ENCODE measurements around the gene KCNH2. TPM values are rescaled to one million over a fixed set of nuclear protein-coding genes. Genes with fewer than 3 reads are reported as not detected.

The KCNH2 gene
- total and polyA plus RNA-seq, 2 experiments from 2014 or later = 2.6 to 14.7 TPM

- Histone ChIP-seq H3K9me2 (ENCODE audit: insufficient read depth) (no peaks in the 10 kb centered on the region), H3K27me3 (ENCODE audit: insufficient read depth) (no peaks in the 10 kb centered on the region), H3K4me2 (no peak overlapping the region), H4K20me1 (replicated peaks; ENCODE audit: insufficient read depth) (no peaks in the 10 kb centered on the region), H3K27ac (ENCODE audit: low read depth) (no peak overlapping the region), H3K36me3 (ENCODE audit: insufficient read depth) (no peaks in the 10 kb centered on the region), H2AFZ (no peak overlapping the region), H3K4me1 (ENCODE audit: insufficient read depth) (no peaks in the 10 kb centered on the region), H3F3A (replicated peaks; ENCODE audit: low read depth) (no peaks in the 10 kb centered on the region), H3K4me3 (no peak overlapping the region), H3K79me2 (replicated peaks; ENCODE audit: insufficient read depth) (no peaks in the 10 kb centered on the region)
- no peak for ATAC-seq
- no peaks in the 10 kb centered on the region for H3K36me3 Mint-ChIP-seq (ENCODE audit: low read depth)
- TF ChIP-seq ETS1 (IDR thresholded peaks at IDR 0.05) (no peak), STAT1 (IDR thresholded peaks at IDR 0.05; ENCODE audit: unreplicated experiment) (no peak), EZH2 (IDR thresholded peaks at IDR 0.05; ENCODE audit: low read depth, unreplicated experiment) (no peak), ZNF114 (CRISPR knock-in tag; IDR thresholded peaks at IDR 0.05) (no peak), CREB1 (CRISPR knock-in tag; IDR thresholded peaks at IDR 0.05; ENCODE audit: low read depth) (no peak), EZH2phosphoT487 (IDR thresholded peaks at IDR 0.05; ENCODE audit: unreplicated experiment) (no peak), ZNF331 (CRISPR knock-in tag; IDR thresholded peaks at IDR 0.05; ENCODE audit: low read depth) (no peak), REST (IDR thresholded peaks at IDR 0.05; ENCODE audit: unreplicated experiment) (no peak), CTCF (conservative IDR thresholded peaks at IDR 0.05; ENCODE audit: low read depth in 2 of 2) (no peak), POLR2AphosphoS5 (IDR thresholded peaks at IDR 0.05; ENCODE audit: low read depth) (no peak), NANOG (IDR thresholded peaks at IDR 0.05; ENCODE audit: borderline replicate concordance) (no peak)
- no peak overlapping the region for H3K4me3 Mint-ChIP-seq
- no peak for DNase-seq (ENCODE audit: low spot score)
- H3K27me3 Mint-ChIP-seq (ENCODE audit: insufficient read depth, low read depth, poor library complexity) = peaks cover 14% of the 10 kb centered on the region
- H3K27ac Mint-ChIP-seq = 0 out of 2 replicates have a peak overlapping the region, but pooled peaks have one; percentile 6
- H3K4me1 Mint-ChIP-seq = no peaks in the 10 kb centered on the region
- no peaks in the 10 kb centered on the region for H3K9me3 Mint-ChIP-seq
Measured at GRCh38 chr7:150936018-150936417, 42.1 kb downstream of the KCNH2 start.

Data from GM23338 (cell line).